Activated T-cell treated with anti-CD3 and anti-CD28 coated beads for 1 hour (primary cell): ENCODE data around the gene LSM4.

ENCODE experiments used
- DNase-seq: peaks from one replicate; pipeline ENCODE4 v3.0.0-alpha.2; 2020; ENCODE audit warnings: low read depth

The LSM4 gene

DNA sequence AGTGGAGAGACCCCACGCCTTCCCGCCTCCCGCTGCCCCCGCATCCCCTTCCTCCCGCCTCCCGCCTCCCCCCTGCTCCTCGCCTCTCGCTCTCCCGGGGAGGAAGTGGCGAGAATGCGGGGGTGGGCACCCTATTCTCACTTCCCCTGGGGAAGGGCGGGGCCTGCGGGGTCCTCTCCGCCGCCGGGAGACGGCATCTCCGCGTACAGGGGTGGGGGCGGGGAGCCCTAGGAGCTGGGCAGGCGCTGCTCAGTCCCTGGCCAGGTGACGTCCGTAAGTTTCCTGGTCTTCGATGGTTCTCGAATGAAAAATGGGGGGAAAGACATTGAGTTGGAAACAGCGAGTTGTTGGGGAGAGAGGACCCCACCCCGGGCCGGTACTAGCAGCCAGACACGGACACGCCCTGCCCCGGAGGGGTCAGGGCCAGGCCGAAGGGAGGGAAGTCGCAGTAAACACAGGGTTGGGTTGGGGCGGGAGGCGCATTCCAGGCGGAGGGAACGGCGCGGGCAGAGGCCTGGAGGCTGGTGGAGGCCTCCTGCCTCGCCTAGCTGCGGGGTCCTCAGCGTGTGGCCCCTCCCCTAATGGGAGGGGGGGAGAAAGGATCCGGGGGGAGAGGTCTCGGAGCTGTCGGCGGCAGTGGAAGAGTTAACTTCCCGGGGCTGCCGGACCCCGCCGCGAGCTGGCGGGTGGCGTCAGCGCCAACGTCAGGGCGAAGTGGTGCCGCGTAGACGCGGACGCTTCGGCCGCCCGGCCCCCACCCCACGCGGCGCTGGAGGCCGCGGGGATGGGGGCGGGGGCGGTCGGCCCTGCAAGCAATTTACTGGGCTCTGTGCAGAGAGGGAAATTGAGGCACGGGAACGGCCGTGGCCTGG lies 31.1 kb downstream of the LSM4 start:
- DNase-seq = peak; percentile 59

DNA sequence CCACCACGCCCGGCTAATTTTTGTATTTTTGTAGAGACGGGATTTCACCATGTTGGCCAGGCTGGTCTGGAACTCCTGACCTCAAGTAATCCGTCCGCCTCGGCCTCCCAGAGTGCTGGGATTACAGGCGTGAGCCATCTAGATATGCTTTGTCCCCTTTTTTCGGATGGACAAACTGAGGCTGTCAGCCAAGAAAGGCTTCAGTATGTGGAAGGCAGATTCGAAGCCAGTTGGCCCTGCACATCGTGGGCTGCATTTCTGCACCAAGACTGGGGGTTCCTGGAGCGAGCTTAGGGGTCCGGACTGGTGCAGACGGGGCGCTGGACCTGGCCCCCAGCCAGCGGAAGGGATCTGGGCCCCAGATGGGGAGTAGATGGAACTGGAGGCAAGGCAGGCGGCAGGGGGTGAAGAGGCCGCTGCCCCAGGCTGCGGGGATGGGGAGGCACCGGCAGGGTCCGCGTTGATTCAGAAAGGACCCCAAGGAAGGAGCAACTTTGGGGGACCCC lies 31.8 kb downstream of the LSM4 start:
- DNase-seq = no peak

DNA sequence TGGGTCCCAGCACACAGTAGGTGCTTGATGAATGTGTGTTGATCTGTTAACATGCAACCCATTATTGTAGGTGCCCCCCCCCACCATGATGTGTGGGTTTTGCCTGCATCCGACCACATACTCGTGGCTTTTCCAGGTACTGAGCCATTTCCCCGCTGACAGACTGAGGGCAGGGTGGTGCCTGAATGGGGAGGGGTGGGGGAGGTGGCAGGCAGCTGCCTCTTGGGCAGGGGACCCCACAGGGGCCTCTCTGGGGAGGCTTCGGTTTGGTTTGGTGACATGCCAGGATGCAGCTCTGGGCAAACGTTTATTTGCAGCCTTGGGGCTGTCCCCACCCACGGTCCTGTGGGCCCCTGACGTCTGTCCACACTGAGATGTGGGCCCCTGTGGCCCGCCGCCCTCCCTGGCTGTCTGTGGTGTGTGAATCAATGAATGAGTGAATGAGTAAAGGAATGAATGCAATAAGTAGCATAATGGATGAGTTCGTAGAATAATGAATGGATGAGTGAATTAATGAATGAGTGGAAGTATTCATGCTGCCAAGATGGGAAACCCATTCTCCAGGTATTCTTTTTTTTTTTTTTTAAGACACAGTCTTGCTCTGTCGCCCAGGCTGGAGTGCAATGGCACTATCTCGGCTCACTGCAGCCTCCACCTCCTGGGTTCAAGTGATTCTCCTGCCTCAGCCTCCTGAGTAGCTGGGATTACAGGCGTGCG lies 32.4 kb downstream of the LSM4 start:
- DNase-seq = no peak

DNA sequence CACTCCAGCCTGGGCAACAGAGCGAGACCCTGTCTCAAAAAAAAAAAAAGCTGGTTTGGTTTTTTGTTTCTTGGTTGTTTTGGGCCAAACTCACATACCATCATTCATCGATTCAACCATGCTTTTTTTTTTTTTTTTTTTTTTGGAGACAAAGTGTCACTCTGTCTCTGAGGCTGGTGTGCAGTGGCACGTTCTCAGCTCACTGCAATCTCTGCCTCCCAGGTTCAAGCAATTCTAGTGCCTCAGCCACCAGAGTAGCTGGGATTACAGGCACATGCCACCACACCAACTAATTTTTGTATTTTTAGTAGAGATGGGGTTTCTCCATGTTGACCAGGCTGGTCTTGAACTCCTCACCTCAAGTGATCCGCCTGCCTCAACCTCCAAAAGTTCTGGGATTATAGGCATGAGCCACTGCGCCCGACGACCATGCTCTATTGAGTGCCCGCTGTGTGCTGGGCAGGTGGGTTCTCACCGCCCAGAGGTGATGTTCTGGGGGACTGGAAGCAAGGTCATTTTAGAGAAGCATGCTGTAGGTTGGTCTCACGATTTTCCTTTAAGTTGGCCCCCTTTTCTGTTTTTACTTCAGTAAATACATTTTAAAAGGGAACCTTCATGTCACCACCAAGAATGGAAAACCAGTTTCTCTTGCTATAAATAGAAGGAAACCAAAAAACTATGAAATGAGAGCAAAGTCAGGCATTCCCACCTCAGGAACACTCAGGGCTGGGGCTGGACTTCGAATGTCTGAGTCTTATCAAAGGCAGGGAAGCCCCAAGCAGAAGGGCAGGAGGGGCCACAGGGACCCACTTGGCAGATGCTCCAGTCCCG lies 33.2 kb downstream of the LSM4 start:
- no peak for DNase-seq

DNA sequence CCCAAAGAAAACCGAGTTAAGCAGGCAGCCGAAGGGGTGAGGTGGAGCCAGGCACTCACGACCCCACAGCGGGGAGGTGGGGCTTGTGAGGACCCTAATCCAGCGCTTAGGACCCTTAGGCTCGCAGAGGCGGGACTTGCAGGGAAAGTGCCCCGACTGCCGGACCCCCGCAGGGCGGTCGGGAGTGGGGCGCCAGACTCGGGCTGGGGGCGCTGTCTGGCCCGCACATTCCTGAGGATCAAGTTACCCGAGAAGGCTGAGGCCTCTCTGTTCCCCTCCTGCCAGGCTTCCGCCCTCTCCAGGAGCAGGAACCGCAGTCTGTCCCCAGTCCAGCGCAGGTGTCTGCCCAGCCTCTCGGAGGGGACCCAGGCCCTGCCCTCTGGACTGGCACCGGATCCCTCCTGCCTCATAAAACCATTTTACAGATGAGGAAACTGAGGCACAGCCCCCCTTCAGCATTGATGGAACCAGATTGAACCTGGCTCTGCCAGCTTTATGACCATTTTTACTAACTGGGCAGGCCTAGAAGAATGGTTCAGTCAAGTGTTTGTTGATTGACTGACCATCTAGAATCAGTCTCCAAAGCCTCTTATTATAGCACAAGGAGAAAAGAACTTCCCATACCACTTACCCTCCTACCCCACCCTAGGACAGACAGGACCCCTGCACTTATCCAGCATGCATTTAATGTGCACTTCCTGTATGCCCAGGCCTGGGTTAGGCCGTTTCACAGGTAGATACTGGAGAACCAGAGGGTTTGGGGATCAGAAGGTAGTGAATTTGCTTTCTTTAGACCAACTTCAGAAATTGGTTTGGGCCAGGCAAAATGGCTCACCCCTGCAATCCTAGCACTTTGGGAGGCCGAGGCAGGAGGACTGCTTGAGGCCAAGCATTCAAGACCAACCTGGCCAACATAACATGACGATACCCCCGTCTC lies 34.8 kb downstream of the LSM4 start:
- no peak for DNase-seq

DNA sequence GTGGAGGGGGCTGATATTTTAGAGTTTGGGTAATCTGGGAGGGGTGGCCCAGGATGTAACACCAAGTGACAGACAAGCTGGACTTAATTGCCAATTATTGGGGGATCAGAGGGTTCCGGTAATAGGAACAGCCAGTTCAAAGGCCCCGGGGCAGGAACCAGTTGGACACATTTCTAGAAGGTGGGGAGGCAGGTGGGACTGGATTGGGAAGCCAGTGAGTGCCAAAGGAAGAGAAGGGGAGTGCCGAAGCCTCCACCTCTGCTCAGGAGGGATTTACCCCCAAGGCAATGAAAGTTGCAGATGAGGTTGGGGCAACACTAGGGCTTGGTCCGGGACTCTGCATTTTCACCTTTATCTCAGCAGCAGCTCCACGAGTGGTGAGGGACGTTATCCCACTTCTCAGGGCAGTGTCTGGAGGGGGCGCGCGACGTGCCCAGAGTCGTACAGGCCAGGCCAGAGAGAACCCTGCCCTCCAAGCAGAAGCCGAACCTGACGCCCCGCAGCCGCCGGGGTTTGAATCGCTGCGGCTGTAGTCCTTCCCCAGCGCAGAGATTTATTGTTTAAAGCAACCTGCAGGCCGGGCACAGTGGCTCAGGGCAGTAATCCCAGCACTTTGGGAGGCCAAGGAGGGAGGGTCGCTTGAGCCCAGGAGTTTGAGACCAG lies 35.8 kb downstream of the LSM4 start:
- DNase-seq = no peak

DNA sequence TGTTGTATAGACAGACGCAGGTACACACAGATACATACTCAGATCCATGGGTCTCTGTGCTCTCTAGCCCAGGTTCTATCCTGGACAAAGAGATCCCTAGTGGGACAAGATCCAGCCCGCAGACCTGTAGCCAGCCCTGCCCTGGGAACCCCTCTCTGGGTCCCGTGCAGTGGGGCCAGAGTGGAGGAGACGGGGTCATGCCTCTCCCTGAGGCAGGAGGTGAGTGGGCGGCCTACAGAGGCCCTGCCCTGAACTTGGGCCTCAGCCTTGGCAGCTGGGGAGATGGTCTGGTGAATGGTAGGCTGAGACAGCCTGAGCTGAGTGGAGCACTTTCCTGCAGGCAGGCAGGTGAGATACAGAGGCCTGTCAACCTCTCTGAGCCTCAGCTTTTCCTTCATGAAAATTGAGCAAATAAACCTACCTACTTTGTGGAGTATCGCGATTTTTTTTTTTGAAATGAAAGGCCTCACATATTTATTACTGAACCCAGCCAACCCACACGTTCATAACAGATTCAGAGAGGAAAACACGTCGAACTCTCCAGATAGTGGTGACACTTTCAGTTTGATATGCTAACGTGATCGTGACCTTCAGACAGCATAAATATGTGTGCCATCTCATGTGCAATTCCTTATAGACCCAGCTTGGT lies 38.0 kb downstream of the LSM4 start:
- DNase-seq = no peak

DNA sequence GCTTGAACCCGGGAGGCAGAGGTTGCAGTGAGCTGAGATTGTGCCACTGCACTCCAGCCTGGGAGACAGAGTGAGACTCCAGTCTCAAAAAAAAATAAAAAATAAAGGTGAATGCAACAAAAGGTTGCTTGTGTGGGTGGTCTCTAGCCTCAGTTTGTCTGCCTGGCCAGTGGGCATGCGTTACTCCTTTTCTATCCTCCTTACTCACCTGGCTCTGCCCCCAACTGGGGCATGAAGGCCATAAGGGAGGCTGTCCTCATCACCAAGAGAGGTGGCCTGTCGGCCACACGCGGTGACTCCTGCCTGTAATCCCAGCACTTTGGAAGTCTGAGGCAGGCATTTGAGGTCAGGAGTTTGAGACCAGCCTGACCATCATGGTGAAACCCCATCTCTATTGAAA lies 39.5 kb downstream of the LSM4 start:
- DNase-seq = no peak

DNA sequence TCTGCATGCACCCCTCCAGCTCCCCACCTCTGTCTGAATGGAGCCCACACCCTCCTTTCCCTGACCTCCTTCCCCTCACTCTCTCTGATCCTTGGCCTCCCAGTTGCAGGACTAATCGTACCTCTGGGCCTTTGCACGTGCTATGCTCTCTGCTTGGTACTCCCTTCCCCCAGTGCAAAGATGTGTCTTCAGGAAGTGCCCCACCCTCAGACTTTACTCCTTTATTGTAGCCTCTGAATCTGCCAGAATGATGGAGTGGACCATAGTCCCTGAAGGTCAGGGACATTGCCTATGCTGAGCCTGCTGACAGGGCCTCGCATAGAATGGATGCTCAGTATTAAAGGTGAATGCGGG lies 40.1 kb downstream of the LSM4 start:
- no peak for DNase-seq

DNA sequence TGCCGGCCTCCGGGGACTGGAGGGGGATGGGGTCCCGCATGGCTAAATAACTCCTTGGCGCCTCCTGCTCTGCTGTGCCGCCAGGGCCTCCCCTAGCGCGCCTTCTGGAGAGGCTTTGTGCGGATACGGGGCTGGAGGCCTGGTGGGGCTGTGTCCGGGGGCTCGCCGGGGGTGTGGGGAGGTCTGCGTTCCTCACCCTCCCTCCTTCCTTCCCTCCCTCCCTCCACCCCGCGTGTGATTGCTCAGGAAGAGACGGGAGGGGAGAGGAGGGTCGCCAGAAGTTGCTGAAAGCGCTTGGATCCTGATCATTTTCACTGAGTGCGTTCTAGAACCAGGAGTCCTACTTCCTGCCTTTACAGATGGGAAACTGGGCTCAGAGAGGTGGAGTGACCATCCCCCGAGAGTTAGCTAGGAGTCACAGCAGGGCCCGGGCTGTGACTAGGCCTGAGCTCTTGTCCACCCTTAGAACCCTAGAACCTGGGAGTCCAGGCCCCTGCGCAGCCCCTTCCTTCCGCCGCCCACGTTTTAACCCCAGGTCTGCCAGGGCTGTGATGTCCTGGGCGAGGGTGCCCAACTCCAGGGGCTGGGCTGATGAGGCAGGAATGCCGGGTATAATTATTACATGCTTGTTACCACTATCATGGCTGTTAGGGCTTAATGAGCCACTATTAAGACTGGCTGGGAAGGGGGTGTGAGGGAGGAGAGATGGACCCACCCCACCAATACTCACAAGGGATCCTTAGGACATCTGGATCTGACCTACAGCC lies 40.7 kb downstream of the LSM4 start:
- no peak for DNase-seq

DNA sequence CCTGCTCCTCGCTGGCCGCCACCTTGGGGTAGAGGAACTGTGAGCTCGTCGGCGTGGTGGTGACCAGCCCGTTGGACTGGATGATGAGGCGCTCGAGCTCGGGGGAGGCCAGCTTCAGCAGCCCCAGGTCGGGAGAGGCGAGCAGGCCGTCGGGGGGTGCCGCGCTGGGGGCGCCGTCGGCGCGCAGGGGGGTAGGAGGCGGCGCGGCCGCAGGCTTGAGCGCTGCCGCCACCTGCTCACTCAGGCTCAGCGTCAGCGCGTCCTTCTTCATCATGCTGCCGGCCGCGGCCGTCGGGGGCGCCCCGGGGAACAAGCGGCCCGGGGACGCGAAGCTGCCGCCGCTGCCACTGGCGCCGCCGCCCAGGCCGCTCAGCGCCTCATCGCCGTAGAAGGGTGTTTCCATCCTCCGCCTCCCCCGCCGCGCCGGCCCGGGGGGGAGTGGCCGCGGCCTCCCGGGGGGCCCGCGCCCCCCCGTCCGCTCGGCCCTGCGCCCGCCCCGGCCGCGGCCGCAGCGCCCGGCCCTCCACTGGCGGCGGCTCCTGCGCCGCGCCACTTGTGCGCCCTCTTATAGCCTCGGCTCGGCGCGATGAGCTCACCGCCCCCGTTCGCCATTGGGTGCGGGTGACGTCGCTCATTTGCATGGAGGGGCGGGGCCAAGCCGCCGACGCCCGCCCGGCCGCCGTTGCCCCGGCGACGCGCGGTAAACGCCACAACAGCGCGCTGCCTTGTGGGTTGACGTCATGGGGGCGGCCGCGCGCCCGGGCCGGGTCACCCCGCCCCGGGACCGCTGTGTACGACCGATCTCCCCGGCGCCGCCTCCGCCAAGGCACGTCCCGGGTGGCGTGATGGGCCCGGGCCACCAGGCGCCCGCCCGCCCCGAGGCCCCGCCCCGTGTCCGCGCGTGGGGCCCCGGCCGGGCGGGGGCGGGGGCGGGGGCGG lies 41.5 kb downstream of the LSM4 start, which contains the start of gene JUND:
TSS of gene JUND (minus strand) at position 541 of the 939 bp plus-strand sequence. CDS start at position 403, 138 bp downstream.
- peak; percentile 94 for DNase-seq

DNA sequence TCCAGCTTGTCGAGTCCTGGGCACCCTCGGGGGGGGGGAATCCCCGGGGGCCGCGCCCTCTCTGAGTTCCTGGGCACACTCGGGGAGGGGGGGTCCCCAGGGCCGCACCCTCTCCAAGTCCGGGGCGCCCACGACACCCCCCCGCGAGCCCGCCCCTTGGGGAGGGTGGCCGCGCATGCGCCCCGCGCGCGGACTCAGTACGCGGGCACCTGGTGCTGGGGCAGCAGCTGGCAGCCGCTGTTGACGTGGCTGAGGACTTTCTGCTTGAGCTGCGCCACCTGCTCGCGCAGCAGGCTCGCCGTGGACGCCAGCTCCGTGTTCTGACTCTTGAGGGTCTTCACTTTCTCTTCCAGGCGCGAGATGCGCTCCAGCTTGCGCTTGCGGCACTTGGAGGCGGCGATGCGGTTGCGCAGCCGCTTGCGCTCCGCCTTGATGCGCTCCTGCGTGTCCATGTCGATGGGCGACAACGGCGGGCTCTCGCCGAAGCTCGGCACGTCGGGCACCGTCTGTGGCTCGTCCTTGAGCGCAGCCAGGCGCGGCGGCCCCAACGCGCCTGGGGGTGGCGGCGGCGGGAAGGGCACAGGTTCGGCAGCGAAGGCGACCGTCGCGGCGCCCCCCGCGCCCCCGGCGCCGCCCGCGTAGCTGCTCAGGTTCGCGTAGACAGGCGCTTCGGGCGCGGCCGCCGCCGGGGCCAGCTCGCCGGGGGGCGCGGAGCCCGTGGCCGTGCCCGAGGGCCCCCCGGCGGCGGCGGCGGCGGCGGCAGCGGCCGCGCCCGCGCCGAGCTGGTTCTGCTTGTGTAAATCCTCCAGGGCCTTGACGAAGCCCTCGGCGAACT lies 42.4 kb downstream of the LSM4 start:
- peak; percentile 74 for DNase-seq

DNA sequence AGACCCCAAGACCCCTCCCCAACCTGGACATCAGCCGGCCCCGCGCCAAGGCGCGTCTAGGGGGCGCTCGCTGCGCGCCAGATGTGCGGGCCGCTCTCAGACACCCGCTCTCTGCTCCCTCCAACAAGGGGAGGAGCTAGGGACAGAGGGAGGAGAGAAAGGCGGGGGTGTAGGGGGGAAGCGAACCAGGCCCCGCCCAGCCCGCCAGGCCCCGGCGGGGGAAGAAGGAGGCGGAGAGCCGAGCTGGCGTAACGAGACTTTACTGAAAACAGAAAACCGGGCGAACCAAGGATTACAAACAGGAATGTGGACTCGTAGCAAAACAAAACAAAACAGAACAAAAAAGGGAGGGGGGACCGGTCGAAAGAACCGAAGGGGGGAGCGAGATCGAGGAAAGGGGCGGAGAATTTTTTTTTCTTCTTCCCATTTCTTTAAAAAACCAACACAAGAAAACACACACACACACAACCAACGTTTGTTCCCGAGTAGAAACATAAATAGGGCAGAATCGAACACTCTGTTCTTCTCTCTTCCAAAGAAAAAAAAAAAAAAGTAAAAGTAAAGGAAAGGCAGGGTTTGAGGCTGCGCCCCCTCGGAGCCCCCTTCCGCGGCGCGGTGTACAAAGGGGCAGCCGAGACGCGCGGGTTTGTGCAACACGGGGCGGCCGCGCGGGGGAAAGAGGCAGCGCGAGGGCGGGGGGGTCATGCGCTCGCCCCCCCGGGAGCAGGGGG lies 43.2 kb downstream of the LSM4 start:
- peak; percentile 84 for DNase-seq

DNA sequence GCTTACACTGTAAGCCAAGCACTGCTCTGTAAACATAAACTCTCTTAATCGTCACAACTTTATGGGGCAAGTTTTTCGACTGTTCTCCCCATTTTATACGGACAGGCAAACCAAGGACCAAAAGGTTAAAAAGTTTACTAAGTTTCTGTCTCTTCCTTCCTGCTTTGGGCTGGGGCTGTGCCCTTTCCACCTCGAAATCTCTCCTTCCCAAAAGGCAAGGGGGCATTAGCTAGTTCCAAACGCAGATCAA lies 43.7 kb downstream of the LSM4 start:
- DNase-seq = no peak

DNA sequence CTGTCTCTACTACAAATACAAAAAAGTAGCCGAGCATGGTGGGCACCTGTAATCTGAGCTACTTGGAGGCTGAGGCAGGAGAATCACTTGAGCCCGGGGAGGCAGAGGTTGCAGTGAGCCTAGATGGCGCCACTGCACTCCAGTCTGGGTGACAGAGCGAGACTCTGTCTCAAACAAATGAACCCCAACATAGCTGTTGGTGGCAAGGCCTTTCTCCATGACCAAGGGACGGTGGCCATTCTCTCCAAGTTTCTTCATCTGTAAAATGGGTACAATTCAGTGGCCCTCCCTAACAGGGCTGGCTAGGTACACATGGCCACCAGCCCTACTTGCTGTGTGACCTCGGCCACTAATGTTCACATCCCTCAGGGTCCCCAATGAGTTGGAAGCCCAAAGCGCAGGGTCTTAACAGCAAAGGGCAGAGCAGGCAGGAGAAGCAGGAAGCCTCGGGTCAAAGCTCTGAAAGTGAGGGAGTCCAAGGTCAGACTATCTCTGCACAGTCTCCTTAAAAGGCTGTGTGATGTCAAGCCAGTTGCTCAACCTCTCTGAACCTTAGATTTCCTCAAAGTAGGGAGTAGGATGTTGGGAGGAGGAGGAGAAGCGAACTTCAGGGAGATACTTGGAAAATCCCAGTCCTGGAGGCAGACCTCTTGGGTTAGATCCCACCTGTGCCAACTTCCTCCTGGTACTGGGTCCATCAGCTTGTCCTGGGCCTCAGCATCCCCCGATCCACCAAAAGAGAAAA lies 44.2 kb downstream of the LSM4 start:
- DNase-seq = no peak

DNA sequence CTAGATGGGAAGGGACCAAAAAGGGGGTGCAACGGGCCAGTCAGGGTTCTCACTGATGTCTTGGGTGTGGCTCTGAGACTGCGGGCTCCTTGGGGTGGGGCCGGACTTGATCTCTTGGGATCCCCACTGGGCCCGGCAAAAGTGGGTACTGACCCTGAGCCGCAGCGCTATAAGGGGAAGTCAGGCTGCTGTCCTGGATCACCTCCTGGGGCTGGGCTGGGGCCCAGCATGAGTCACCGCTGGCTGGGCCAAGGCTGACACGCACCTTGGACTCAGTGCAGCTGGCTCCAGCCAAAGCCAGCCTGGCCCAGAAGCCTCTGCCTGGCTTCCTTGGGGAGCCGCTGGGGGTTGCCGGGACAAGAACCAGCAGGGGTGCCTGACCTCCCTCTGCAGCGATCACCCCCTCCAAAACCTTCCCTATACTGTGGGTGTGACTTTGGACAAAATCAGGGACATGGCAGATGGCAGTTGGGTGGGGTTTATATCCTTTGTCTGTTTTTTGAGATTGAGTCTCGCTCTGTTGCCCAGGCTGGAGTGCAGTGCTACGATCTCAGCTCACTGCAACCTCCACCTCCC lies 48.0 kb downstream of the LSM4 start:
- DNase-seq = no peak
